ENCODE measurements around the gene FYB1.
"Not testable (repeated sequence)": the region's sequence is repeated elsewhere in the genome, so short reads cannot be mapped to it uniquely, and the experiment has no call there.

The FYB1 gene

DNA sequence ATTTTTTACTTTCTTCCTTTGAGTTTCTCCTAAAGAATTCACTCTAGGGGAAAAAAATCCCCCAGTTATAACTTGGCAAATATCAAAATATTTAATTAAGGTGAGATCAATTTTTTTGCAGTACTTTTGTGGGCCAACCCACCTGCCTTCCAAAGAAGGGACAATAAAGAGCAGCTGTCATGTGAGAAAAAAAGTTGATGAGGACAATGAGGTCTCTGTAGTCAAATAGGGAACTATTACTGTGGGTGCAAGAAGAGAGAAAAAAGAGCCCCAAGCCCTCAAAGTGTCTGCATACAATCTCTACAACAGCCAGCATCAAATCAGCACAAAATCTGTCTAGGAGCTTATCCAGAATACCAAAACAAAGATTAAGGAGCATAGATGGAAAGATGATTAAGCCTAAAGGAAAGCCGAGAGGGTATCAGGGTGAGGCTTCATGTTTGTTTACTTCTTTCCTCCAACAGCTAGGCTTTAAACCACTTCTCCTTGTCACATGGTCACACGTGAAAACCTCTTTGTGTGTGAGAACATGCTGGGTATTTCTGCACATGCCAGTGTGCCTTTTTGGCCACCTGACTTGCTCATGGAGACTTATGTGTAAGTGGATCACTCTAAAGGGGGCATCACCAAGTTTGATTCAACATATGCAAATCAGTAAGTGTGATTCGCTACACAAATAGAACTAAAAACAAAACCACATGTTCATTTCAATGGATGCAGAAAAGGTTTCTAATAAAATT is 19.2 kb upstream of the FYB1 start:
- H3K27ac ChIP-seq, result no peak overlapping the region
- no peak for TF ChIP-seq ZFX (IDR thresholded peaks at IDR 0.05)
- TF ChIP-seq, protein P1, sequence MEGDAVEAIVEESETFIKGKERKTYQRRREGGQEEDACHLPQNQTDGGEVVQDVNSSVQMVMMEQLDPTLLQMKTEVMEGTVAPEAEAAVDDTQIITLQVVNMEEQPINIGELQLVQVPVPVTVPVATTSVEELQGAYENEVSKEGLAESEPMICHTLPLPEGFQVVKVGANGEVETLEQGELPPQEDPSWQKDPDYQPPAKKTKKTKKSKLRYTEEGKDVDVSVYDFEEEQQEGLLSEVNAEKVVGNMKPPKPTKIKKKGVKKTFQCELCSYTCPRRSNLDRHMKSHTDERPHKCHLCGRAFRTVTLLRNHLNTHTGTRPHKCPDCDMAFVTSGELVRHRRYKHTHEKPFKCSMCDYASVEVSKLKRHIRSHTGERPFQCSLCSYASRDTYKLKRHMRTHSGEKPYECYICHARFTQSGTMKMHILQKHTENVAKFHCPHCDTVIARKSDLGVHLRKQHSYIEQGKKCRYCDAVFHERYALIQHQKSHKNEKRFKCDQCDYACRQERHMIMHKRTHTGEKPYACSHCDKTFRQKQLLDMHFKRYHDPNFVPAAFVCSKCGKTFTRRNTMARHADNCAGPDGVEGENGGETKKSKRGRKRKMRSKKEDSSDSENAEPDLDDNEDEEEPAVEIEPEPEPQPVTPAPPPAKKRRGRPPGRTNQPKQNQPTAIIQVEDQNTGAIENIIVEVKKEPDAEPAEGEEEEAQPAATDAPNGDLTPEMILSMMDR (conservative IDR thresholded peaks at IDR 0.05), result no peak

DNA sequence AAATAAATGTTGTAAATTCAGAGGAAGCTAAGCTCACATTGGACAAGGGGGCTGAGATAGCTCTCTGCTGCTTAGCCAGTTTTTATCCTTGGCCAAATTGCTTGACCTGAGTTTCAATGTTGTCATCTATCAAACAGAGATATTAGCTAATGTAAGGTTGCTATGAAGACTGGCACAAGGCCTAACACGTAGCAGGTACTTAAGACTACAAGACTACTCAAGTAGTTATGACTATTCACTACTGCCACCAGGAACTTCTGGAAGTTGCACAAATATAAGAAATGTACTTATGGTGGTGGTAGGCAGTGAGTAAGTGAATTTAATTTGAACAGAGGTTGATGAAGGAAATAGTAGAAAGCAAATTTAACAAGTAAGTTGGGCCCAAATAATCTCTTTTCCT is 17.4 kb upstream of the FYB1 start:
- no peak overlapping the region for H3K27ac ChIP-seq
- TF ChIP-seq ZFX (IDR thresholded peaks at IDR 0.05), result no peak
- TF ChIP-seq, protein P1 (conservative IDR thresholded peaks at IDR 0.05), result no peak

DNA sequence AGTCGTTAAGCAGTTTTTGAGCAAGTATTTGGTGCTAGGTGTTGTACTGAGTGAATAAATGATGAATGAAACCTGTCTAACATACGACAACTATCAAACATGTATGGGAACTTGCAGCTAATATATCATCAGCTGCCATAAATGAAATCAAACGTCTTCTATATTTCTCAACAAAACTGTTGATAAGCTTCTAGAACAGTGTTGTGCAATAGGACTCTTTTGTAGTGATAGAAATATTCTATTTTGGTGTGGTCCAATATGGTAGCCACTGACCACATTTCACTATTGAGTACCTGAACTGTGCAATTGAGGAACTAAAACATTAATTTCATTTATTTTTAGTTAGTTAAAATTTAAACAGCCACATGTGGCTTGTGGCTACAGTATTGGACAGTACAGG is 16.3 kb upstream of the FYB1 start:
- TF ChIP-seq, protein P1 (conservative IDR thresholded peaks at IDR 0.05), result no peak
- TF ChIP-seq ZFX (IDR thresholded peaks at IDR 0.05), result no peak
- no peak overlapping the region for H3K27ac ChIP-seq

DNA sequence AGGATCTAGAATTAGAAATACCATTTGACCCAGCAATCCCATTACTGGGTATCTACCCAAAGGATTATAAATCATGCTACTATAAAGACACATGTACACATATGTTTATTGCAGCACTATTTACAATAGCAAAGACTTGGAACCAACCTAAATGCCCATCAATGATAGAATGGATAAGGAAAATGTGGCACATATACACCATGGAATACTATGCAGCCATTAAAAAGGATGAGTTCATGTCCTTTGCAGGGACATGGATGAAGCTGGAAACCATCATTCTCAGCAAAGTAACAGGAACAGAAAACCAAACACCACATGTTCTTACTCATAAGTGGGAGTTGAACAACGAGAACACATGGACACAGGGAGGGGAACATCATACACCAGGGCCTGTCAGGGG is 15.1 kb upstream of the FYB1 start:
- not testable (repeated sequence) for H3K27ac ChIP-seq

DNA sequence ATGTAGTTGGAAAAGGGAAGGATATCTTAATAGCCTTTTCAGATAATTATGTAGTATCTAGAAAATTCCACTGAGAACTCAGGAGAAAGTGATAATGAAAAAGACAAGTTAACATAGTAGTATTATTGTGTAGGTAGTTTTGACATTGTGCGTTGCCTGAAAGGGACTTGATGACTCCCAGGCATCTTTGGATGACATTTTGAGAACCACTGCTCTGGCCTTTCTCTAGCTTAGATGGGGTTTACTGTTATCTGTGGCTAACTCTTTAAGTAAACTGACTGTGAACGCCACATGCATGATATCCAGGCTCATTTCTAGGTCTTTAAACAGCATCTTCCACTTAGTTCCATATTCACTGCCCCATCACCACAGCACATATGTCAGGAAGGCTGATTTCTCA is 14.4 kb upstream of the FYB1 start:
- no peak overlapping the region for H3K27ac ChIP-seq
- no peak for TF ChIP-seq ZFX (IDR thresholded peaks at IDR 0.05)
- TF ChIP-seq, protein P1 (conservative IDR thresholded peaks at IDR 0.05), result no peak

DNA sequence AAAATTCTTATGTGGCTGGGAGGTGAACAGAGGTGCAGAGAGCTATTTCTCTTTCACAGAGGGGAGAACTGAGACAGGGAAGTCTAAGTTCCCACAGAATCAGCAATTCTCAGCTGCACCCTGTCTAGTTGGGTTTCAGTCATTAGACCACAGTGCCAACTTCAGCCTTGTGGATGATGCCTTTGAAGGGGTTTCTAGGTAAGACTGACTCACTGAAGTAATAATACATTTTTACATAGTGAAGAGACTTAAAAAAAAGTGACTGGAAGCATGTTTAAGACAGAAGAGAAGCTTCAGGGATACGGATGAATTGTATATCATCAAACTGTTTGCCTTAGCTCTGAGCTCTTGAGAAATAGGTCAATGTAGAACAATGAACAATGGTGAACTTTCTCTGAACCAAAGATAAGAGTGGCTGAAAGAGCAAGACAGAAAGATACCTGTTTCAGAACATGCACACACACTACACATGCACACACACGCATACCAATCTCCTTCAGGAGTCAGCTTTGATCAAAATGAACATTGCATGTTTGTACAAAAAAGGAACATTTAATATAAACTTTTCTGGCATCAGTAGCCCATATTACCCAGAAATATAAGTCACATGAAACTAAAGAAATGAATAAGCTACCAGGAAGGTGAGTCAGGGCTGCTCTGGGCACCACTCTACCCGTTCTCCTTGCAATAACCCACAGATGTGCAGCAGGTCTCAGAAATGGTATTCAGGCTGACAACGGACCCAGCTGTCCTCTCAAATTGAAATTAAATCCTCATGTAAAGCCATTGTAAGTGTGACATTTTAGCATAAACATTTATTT is 12.6 kb upstream of the FYB1 start:
- H3K27ac ChIP-seq, result no peak overlapping the region
- TF ChIP-seq ZFX (IDR thresholded peaks at IDR 0.05), result no peak

DNA sequence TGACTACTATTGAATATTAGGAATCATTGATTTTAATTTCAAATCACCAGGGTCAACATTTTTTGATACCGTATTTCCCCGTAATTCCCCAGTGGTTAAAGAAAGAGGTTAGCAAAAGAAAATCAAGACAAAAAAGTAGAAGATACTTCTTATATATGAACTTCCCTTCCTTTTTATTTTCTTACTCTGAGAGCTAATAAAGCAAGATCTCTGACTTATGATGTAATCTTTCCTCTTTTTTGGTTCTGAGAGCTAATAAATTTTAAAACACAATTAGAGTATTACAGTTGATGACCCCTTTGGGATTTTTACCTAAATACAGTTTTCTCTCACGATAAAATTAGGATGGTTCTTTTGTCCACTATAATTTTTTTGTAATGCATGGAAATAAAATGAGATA is 9.2 kb upstream of the FYB1 start:
- TF ChIP-seq ZFX (IDR thresholded peaks at IDR 0.05), result no peak
- TF ChIP-seq, protein P1 (conservative IDR thresholded peaks at IDR 0.05), result no peak

DNA sequence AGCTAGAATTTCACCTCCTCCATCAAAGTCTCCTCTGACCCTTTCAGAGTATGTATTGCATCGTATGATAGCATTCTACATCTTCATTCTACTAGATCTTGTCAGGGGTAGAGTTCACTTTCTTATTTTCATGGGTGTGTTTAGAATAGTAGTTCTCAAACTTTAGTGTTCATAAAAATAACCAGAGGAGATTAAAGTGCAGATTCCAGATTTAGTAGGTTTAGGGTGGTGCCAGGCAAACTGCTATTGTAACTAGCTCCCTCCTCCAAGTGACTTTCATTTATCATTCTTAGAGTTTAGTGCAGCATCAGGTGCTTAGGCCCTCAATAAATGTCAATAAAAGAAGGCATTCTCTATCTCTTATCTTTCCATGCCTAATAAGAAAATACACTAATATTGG is 7.2 kb upstream of the FYB1 start:
- TF ChIP-seq, protein P1 (conservative IDR thresholded peaks at IDR 0.05), result no peak
- no peak for TF ChIP-seq ZFX (IDR thresholded peaks at IDR 0.05)
- H3K27ac ChIP-seq, result no peak overlapping the region

More for the DNA sequence above, 9.2 kb upstream of the FYB1 start:
- H3K27ac ChIP-seq, result no peak overlapping the region

Measured in C4-2B (cell line).